RWPE1 (cell line): Measurements from ENCODE around the gene ALOX5.

ENCODE experiments used
- CTCF ChIA-PET: fragments of 350-600 bp; sonication (Branson Sonifier 250); formaldehyde crosslinking; extraction: SDS; loops from one replicate; lab custom pipeline; 2021; lab: Yijun Ruan, JAX
- POLR2A ChIA-PET: fragments of 400-600 bp; formaldehyde crosslinking; extraction: SDS; loops from one replicate; lab custom pipeline; 2020; ENCODE audit warnings: antibody characterized with exemption; ENCODE audit not compliant: low non-redundant PET; lab: Yijun Ruan, JAX
- DNase-seq: peaks from one replicate; pipeline ENCODE4 v3.0.0; 2012; ENCODE audit warnings: low spot score
- H3K27ac ChIP-seq: fragments of 450-650 bp; 2 replicates; pipeline ENCODE4 v1.5.1; 2017
- TF ChIP-seq, protein P1 (sequence below): fragments of 450-650 bp; conservative IDR thresholded peaks from 2 replicates; pipeline ENCODE4 v1.5.1; 2017; ENCODE audit warnings: low read depth, mild to moderate bottlenecking

The ALOX5 gene

DNA sequence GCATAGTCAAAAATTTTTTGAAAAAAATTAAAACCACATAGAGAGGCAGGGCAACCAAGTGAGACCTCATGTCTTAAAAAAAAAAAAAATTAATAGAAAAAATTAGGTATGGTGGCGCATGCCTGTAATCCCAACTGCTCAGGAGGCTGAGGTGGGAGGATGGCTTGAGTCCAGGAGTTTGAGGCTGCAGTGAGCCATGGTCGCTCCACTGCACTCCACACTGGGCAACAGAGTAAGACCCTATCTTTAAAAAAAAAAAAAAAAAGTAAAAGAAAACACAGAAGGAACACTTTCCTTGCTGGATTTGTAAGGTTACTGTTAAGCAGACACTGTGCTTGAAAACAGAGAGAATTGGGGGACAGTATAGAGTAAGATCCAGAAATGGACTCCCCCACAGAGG is 58.1 kb downstream of the ALOX5 start:
- DNase-seq, result no peak
- no peak overlapping the region for H3K27ac ChIP-seq
- ChIA-PET POLR2A (no interaction called here), CTCF (no interaction called here)
- TF ChIP-seq, protein P1, sequence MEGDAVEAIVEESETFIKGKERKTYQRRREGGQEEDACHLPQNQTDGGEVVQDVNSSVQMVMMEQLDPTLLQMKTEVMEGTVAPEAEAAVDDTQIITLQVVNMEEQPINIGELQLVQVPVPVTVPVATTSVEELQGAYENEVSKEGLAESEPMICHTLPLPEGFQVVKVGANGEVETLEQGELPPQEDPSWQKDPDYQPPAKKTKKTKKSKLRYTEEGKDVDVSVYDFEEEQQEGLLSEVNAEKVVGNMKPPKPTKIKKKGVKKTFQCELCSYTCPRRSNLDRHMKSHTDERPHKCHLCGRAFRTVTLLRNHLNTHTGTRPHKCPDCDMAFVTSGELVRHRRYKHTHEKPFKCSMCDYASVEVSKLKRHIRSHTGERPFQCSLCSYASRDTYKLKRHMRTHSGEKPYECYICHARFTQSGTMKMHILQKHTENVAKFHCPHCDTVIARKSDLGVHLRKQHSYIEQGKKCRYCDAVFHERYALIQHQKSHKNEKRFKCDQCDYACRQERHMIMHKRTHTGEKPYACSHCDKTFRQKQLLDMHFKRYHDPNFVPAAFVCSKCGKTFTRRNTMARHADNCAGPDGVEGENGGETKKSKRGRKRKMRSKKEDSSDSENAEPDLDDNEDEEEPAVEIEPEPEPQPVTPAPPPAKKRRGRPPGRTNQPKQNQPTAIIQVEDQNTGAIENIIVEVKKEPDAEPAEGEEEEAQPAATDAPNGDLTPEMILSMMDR, result no peak

GRCh38 chr10:45432700-45433472 is 58.9 kb downstream of the ALOX5 start:
- H3K27ac ChIP-seq, result no peak overlapping the region
- ChIA-PET POLR2A (no interaction called here), CTCF (no interaction called here)
- no peak for DNase-seq
- TF ChIP-seq, protein P1, result no peak

- H3K27ac ChIP-seq, result no peak overlapping the region
- ChIA-PET CTCF (no interaction called here), POLR2A (no interaction called here)
- DNase-seq, result no peak
- TF ChIP-seq, protein P1, result no peak
Observed at GRCh38 chr10:45433716-45434469, 59.9 kb downstream of the ALOX5 start.

DNA sequence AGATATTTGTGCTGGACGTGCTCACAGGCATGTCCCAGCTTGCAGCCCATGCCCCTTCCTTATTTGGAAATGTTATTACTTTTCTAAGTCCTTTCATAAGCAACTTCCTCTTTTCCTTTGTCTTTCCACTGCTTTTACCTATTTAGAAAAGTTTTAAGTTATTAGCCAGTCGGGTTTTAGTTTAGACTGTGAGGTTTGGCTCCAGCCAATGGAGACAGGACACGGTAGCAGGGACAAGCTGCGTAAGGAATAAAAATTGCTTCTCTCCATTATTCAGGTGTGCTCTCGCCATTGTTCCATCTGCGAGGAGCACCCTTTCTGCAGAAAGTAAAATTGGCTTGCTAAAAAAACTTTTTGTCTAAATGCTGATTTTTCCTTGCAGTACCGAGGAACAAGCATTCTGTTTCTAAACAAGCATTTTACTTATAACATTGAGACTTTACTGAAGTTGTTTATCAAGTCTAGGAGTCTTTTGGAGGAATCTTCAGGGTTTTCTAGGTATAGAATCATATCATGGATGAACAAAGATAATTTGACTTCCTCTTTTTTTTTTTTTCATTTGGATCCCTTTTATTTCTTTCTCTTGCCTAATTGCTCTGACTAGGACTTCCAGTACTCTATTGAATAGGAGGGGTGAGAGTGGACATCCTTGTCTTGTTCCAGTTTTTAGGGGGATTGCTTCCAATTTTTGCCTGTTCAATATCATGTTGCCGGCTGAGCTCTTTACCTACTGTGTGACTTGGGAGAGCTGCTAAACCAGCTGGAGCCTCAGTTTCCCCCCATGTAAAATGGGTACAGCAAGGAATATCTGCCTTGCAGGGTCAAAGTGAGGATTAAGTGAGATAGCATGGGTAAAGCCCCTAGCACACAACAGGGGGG is 63.8 kb downstream of the ALOX5 start:
- ChIA-PET POLR2A (no interaction called here), CTCF (no interaction called here)
- no peak overlapping the region for H3K27ac ChIP-seq
- TF ChIP-seq, protein P1, result no peak
- no peak for DNase-seq

DNA sequence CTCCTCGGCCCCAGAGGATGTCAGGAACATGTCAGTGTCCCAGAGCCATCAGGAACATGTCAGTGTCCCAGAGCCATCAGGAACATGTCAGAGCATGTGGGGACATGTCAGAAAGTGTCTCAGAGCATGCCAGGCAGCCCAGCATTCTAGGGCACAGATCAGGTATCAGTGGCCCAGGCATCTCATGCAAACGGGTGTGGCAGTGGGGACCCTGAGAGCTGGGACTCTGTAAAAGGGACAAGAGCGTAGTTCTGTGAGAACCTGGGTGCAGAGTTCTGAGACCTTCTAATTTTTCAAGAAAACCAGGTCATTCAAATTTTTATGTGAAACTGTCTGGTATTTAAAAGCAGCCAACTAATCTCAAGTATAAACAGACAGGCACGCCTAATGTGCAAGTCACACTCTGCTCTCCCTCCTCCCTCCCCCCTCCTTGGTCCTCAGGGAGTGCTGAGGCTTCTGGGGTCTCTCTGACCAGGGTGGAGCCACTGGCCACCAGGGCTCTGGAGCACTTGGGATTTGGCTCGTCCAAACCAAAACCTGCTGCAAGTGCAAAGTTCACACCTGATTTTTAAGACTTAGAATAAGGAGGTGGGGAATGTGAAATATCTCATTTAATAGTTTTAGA is 64.6 kb downstream of the ALOX5 start:
- TF ChIP-seq, protein P1, result no peak
- H3K27ac ChIP-seq, result no peak overlapping the region
- POLR2A ChIA-PET, result no interaction called here
- CTCF ChIA-PET, result no interaction called here
- DNase-seq, result no peak

DNA sequence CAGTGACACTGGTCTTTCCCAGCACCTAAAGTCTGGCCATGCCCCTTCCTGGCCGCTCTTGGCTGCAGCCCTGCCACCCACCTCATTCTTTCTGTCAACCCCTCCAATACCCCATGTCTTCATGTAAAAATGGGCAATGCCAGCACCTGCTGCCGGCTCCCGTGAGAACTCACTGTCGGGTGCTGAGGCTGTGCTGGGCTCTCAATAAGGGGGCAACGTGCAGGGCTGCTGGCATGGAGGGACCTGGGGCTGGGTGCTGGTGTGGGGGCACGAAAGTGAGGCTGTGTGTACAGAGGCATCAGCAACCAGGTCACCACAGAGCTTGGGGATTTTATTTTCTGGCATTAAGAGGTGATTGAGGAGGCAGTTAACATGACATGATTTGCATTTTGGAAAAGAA is 65.3 kb downstream of the ALOX5 start:
- no peak for DNase-seq
- H3K27ac ChIP-seq, result no peak overlapping the region
- ChIA-PET CTCF (no interaction called here), POLR2A (no interaction called here)
- TF ChIP-seq, protein P1, result no peak
